ENCODE results near the gene CHST1.

Gene CHST1

DNA sequence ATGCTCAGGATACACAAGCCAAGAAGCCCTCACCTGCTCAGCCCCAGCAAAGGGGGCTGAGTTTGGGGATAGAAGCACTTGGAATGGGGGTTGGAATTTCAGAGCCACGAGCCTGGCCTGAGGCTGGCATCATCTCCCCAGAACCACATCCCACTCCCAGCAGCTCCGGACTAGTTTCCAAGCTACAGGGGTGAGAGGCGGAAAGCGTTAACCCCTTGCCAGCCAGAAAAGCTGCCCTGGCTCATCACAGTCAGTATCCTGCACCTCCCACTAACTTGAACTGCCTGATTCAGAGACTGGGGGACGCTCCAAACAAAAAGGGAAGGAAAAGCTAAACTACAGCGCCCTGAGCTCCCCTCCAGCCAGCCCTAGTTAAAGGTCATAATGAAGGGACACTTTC lies 19.0 kb upstream of the CHST1 start:
- TF ChIP-seq, protein P1, sequence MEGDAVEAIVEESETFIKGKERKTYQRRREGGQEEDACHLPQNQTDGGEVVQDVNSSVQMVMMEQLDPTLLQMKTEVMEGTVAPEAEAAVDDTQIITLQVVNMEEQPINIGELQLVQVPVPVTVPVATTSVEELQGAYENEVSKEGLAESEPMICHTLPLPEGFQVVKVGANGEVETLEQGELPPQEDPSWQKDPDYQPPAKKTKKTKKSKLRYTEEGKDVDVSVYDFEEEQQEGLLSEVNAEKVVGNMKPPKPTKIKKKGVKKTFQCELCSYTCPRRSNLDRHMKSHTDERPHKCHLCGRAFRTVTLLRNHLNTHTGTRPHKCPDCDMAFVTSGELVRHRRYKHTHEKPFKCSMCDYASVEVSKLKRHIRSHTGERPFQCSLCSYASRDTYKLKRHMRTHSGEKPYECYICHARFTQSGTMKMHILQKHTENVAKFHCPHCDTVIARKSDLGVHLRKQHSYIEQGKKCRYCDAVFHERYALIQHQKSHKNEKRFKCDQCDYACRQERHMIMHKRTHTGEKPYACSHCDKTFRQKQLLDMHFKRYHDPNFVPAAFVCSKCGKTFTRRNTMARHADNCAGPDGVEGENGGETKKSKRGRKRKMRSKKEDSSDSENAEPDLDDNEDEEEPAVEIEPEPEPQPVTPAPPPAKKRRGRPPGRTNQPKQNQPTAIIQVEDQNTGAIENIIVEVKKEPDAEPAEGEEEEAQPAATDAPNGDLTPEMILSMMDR (IDR thresholded peaks at IDR 0.05; ENCODE audit: borderline replicate concordance, control extremely low read depth, extremely low read depth, insufficient read depth, missing control alignments): no peak
- in situ Hi-C loops (cut with MboI; ENCODE audit: low sequenced_read_pairs, unreplicated experiment): no loop called here
- no peak for DNase-seq (ENCODE audit: low spot score)

DNA sequence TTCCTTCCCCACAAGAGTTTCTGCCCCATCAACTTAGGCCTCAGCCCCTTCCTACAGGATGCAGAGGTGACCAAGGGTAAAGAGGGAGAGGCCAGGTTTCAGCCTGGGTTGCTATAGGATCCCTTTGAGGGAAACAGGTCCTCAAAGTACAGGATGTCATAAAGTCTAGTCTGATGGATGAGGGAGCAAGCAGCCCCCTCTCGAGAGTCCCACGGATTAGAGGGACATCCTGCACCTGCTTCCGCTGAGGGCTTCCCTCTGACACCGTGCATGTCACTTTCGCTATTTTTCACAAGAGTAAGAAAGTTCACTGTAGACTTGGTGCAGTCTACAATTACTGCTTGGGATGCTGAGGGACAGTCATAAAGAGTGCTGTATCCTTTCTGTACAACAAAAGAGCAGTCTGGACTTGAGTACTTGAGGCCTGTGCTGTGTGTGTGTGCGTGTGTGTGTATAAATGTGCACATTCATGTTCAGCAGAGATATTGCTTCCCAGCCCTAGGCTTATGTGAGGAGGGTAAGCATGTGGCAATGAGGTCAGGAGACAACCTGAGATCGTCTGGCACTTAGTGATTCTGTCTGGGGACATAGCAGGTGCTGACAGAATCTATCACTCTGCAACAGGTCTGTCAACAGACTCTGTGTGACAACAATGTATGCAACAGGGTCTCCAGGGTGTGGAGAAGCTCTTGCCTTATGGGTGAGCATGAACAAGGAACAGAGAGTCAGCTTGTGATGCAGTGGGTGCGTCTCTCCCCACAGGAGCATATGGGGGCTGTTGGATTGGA lies 18.0 kb upstream of the CHST1 start:
- in situ Hi-C loops (cut with MboI; ENCODE audit: low sequenced_read_pairs, unreplicated experiment): no loop called here
- TF ChIP-seq, protein P1 (IDR thresholded peaks at IDR 0.05; ENCODE audit: borderline replicate concordance, control extremely low read depth, extremely low read depth, insufficient read depth, missing control alignments): no peak
- no peak for DNase-seq (ENCODE audit: low spot score)

DNA sequence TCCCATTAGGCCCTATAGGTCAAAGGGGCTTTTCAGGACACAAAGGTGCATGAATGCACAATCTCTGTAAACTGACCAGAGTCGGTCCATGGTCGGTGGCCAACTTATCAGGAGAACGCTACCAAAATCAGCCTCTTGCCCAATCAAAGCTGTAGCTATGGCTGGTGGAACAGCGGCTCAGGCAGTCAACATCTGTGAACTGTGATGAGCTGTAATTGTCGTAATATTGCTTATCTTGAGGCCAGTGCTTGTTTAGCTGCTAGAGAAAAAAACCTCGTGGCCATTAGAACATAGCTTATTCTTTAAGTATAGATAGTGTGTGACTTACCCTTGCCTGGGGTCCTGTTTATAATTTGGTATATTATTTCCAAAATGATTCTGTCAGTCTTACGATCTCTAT lies 14.4 kb upstream of the CHST1 start:
- DNase-seq (ENCODE audit: low spot score): no peak
- TF ChIP-seq, protein P1 (IDR thresholded peaks at IDR 0.05; ENCODE audit: borderline replicate concordance, control extremely low read depth, extremely low read depth, insufficient read depth, missing control alignments): no peak
- in situ Hi-C loops (cut with MboI; ENCODE audit: low sequenced_read_pairs, unreplicated experiment): no loop called here

DNA sequence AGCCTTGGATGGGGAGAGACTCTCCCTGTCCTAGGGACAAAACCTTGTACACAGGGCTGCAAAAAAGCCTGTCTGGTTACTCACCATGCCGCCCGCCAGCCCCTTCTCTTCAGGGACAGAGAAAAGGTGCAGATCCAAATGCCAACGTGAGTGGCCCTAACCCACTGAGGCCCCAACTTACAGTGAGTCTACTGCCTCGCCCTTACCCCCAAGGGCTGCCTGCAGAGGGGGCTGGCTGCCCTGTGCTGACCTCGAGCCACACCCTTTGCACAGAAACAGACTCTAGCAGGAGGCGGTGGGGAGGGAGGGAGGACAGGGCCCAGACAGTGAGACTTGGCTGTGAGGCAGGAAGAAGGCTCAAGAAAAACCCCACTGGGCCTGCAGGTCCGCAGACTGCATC lies 13.6 kb upstream of the CHST1 start:
- TF ChIP-seq, protein P1 (IDR thresholded peaks at IDR 0.05; ENCODE audit: borderline replicate concordance, control extremely low read depth, extremely low read depth, insufficient read depth, missing control alignments): no peak
- DNase-seq (ENCODE audit: low spot score): no peak
- in situ Hi-C loops (cut with MboI; ENCODE audit: low sequenced_read_pairs, unreplicated experiment): no loop called here

DNA sequence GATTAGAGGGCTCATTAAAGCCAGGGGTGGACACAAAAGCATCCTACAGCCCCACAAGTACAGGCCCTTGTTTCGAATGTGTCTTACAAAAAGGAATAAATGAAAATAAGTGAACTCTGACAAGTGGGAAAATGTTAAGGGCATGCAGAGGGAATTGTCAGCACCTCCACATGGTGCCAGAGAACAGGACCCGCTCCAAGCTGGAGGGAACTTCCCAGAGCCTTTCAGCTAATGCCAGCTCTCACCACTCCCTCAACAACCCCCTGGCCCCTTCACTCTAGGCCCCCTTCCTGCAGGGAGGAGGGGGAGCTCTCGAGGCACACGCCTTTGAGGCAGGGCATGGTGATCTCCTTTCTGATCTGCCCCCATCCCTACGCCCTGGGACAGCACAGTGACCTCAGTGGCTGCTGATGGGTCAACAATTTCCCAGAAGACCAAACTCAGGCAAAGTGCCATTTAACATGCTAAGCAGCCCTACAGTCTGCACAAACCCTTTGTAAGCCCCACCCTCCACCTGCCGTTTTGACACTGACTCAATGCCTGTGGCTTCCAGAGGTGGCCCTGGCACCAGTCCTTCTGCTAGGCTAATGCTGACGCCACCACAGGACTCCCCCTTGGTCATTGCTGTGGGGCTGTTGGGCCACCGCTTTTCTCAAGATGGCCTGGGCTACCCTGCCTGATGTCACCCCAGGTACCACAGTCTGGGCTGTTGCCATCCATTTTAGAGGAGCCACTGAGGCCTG lies 12.5 kb upstream of the CHST1 start:
- DNase-seq (ENCODE audit: low spot score): no peak
- TF ChIP-seq, protein P1 (IDR thresholded peaks at IDR 0.05; ENCODE audit: borderline replicate concordance, control extremely low read depth, extremely low read depth, insufficient read depth, missing control alignments): no peak
- in situ Hi-C loops (cut with MboI; ENCODE audit: low sequenced_read_pairs, unreplicated experiment): no loop called here

DNA sequence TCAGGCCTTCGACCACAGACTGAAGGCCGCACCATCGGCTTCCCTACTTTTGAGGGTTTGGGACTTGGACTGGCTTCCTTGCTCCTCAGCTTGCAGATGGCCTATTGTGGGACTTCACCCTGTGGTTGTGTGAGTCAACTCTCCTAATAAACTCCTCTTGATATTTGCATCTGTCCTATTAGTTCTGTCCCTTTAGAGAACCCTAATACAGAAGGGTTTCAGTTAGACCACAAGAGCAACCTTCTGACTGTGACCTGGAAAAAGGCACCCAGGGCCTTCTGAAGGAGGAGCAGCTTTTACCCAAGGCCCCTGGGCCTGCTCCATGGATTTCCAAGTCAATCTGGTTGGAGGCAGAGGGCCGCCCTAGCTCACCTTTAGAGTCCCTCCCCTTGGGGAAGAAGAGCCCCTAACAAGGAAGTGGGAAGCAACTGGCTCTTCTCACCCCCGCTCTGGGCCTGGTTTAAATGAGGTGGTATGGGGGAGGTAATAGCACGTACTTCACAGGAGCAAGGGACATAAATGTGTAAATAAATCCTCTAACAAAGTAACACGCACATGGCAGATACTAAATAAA lies 11.2 kb upstream of the CHST1 start:
- in situ Hi-C loops (cut with MboI; ENCODE audit: low sequenced_read_pairs, unreplicated experiment): no loop called here
- DNase-seq (ENCODE audit: low spot score): no peak
- TF ChIP-seq, protein P1 (IDR thresholded peaks at IDR 0.05; ENCODE audit: borderline replicate concordance, control extremely low read depth, extremely low read depth, insufficient read depth, missing control alignments): no peak
